ENCODE results near the gene ZNF638.

The ZNF638 gene

GRCh38 chr2:71379086-71379485, 47.5 kb downstream of the ZNF638 start:
- no peaks in the 10 kb centered on the region for H3K9me3 ChIP-seq (ENCODE audit: insufficient read depth, low read depth, low read length)
- H3K36me3 ChIP-seq (ENCODE audit: insufficient read depth, low read length) = peaks cover 75% of the 10 kb centered on the region
- TF ChIP-seq CTCF (conservative IDR thresholded peaks at IDR 0.05; ENCODE audit: low read length) = no peak
- no peak overlapping the region for H3K4me3 ChIP-seq (ENCODE audit: low read length, poor library complexity, severe bottlenecking)
- no peaks in the 10 kb centered on the region for H4K20me1 ChIP-seq (ENCODE audit: insufficient read depth, low read length, poor library complexity, severe bottlenecking)
- H3K9me2 ChIP-seq (replicated peaks; ENCODE audit: low read depth, low read length) = no peaks in the 10 kb centered on the region
- no peaks in the 10 kb centered on the region for H3K27me3 ChIP-seq (ENCODE audit: insufficient read depth, low read length, poor library complexity, severe bottlenecking)
- no peak overlapping the region for H3K4me2 ChIP-seq (ENCODE audit: low read depth, low read length, poor library complexity, severe bottlenecking)
- H3K4me1 ChIP-seq (ENCODE audit: insufficient read depth, low read length, poor library complexity, severe bottlenecking) = peaks cover 7% of the 10 kb centered on the region
- H2AFZ ChIP-seq (ENCODE audit: low read length) = no peak overlapping the region
- H3K9ac ChIP-seq (ENCODE audit: low read depth, low read length, poor library complexity, severe bottlenecking) = no peak overlapping the region
- 0 out of 2 replicates have a peak, but pooled peaks cover 2% of the 10 kb centered on the region for H3F3A ChIP-seq (ENCODE audit: low read depth)
- H3K79me2 ChIP-seq (ENCODE audit: insufficient read depth, low read length) = no peaks in the 10 kb centered on the region

GRCh38 chr2:71380665-71381064, 49.1 kb downstream of the ZNF638 start:
- Histone ChIP-seq H2AFZ (ENCODE audit: low read length) (no peak overlapping the region), H3K4me3 (ENCODE audit: low read length, poor library complexity, severe bottlenecking) (no peak overlapping the region), H3K36me3 (ENCODE audit: insufficient read depth, low read length) (peaks cover 74% of the 10 kb centered on the region), H3K4me1 (ENCODE audit: insufficient read depth, low read length, poor library complexity, severe bottlenecking) (peaks cover 7% of the 10 kb centered on the region), H3F3A (ENCODE audit: low read depth) (0 out of 2 replicates have a peak, but pooled peaks cover 2% of the 10 kb centered on the region), H4K20me1 (ENCODE audit: insufficient read depth, low read length, poor library complexity, severe bottlenecking) (no peaks in the 10 kb centered on the region), H3K9ac (ENCODE audit: low read depth, low read length, poor library complexity, severe bottlenecking) (no peak overlapping the region), H3K79me2 (ENCODE audit: insufficient read depth, low read length) (no peaks in the 10 kb centered on the region), H3K9me2 (replicated peaks; ENCODE audit: low read depth, low read length) (no peaks in the 10 kb centered on the region), H3K9me3 (ENCODE audit: insufficient read depth, low read depth, low read length) (no peaks in the 10 kb centered on the region), H3K4me2 (ENCODE audit: low read depth, low read length, poor library complexity, severe bottlenecking) (no peak overlapping the region), H3K27me3 (ENCODE audit: insufficient read depth, low read length, poor library complexity, severe bottlenecking) (no peaks in the 10 kb centered on the region)
- TF ChIP-seq CTCF (conservative IDR thresholded peaks at IDR 0.05; ENCODE audit: low read length) = no peak

DNA sequence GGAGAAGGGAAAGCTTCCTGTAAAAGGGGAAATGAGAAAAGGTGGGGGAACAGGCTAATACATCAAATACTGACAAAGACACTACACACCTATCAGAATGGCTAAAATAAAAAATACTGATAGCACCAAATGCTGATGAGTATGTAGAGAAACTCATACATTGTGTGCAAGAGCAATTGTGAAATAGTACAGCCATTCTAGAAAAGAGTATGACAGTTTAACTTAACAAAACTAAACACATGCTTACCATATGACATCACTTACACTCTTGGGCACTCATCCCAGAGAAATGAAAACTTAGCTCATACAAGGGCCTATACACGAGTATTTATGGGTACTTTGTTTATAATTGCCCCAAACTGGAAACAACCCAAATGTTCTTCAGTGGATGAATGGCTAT, 53.4 kb downstream of the ZNF638 start:
- Histone ChIP-seq H3K79me2 (ENCODE audit: insufficient read depth, low read length) (no peaks in the 10 kb centered on the region), H2AFZ (ENCODE audit: low read length) (no peak overlapping the region), H3K27me3 (ENCODE audit: insufficient read depth, low read length, poor library complexity, severe bottlenecking) (no peaks in the 10 kb centered on the region), H3K9me3 (ENCODE audit: insufficient read depth, low read depth, low read length) (no peaks in the 10 kb centered on the region), H3K4me1 (ENCODE audit: insufficient read depth, low read length, poor library complexity, severe bottlenecking) (no peaks in the 10 kb centered on the region), H3K9me2 (replicated peaks; ENCODE audit: low read depth, low read length) (no peaks in the 10 kb centered on the region), H3K36me3 (ENCODE audit: insufficient read depth, low read length) (peaks cover 83% of the 10 kb centered on the region), H3K4me3 (ENCODE audit: low read length, poor library complexity, severe bottlenecking) (no peak overlapping the region), H3K4me2 (ENCODE audit: low read depth, low read length, poor library complexity, severe bottlenecking) (no peak overlapping the region), H4K20me1 (ENCODE audit: insufficient read depth, low read length, poor library complexity, severe bottlenecking) (no peaks in the 10 kb centered on the region), H3K9ac (ENCODE audit: low read depth, low read length, poor library complexity, severe bottlenecking) (no peak overlapping the region), H3F3A (ENCODE audit: low read depth) (no peaks in the 10 kb centered on the region)
- TF ChIP-seq EZH2phosphoT487 (IDR thresholded peaks at IDR 0.05; ENCODE audit: borderline replicate concordance) (no peak), CTCF (conservative IDR thresholded peaks at IDR 0.05; ENCODE audit: low read length) (no peak)

Measured in Loucy (cell line).